AG04449 (cell line): ENCODE data around the gene ITPRID2.

ENCODE experiments used
- CTCF ChIA-PET: fragments of 350-600 bp; formaldehyde crosslinking; extraction: SDS; loops from one replicate; lab custom pipeline; 2021; ENCODE audit warnings: antibody characterized with exemption; lab: Yijun Ruan, JAX
- POLR2A ChIA-PET: fragments of 400-600, 350-600 bp; formaldehyde crosslinking; extraction: SDS; loops from one replicate; lab custom pipeline; 2020; ENCODE audit warnings: antibody characterized with exemption, inconsistent platforms; lab: Yijun Ruan, JAX
- DNase-seq: peaks from one replicate; pipeline ENCODE4 v3.0.0-alpha.2; 2010; ENCODE audit warnings: low read depth, low spot score
- H3K4me3 ChIP-seq: 2 replicates; pipeline ENCODE4 v1.5.1; 2011; ENCODE audit warnings: low read depth, mild to moderate bottlenecking, control low read depth, low read length
- CTCF ChIP-seq: IDR thresholded peaks from one replicate; pipeline ENCODE4 v1.5.1; 2011; ENCODE audit warnings: mild to moderate bottlenecking, moderate library complexity, low read length, control low read depth, inconsistent platforms; ENCODE audit not compliant: insufficient read depth; ENCODE audit errors: missing control alignments

ITPRID2 gene

GRCh38 chr2:181902625-181903024, 11.1 kb downstream of the ITPRID2 start:
- DNase-seq, result no peak
- ChIA-PET CTCF (interaction anchor here (0.6 to 11.9 kb wide), 14 partner anchors 9 to 1779 kb away, joined by 3 to 136 read pairs (median 4); partner anchors contain the start of gene ITPRID2), POLR2A (interaction anchor here (0.6 kb wide), 1 partner anchor 44 kb away, joined by 3 read pairs; no protein-coding TSS in a partner anchor)
- TF ChIP-seq CTCF, result no peak
- H3K4me3 ChIP-seq, result no peak overlapping the region

GRCh38 chr2:181904022-181904632, 12.6 kb downstream of the ITPRID2 start:
- TF ChIP-seq CTCF, result no peak
- no peak overlapping the region for H3K4me3 ChIP-seq
- ChIA-PET POLR2A (no interaction called here), CTCF (interaction anchor here (0.7 to 11.9 kb wide), 29 partner anchors 9 to 1792 kb away, joined by 3 to 136 read pairs (median 4); partner anchors contain the start of gene ITPRID2)
- no peak for DNase-seq

GRCh38 chr2:181907057-181907456, 15.5 kb downstream of the ITPRID2 start:
- no peak overlapping the region for H3K4me3 ChIP-seq
- no peak for DNase-seq
- POLR2A ChIA-PET, result no interaction called here
- TF ChIP-seq CTCF, result no peak
- CTCF ChIA-PET, result interaction anchor here (0.6 to 2.1 kb wide), 8 partner anchors 8 to 170 kb away, joined by 3 to 10 read pairs (median 4); no protein-coding TSS in a partner anchor

GRCh38 chr2:181907635-181908034, 16.1 kb downstream of the ITPRID2 start:
- no peak for DNase-seq
- POLR2A ChIA-PET, result no interaction called here
- H3K4me3 ChIP-seq, result no peak overlapping the region
- CTCF ChIA-PET, result interaction anchor here (1.0 to 2.1 kb wide), 7 partner anchors 8 to 170 kb away, joined by 3 to 10 read pairs (median 5); no protein-coding TSS in a partner anchor
- TF ChIP-seq CTCF, result no peak

GRCh38 chr2:181910028-181910831, 18.7 kb downstream of the ITPRID2 start:
- ChIA-PET POLR2A (no interaction called here), CTCF (interaction anchor here (0.8 to 1.6 kb wide), 7 partner anchors 10 to 172 kb away, joined by 3 to 5 read pairs (median 3); no protein-coding TSS in a partner anchor)
- no peak for TF ChIP-seq CTCF
- DNase-seq, result no peak
- H3K4me3 ChIP-seq, result no peak overlapping the region

GRCh38 chr2:181911830-181912229, 20.3 kb downstream of the ITPRID2 start:
- no peak for TF ChIP-seq CTCF
- ChIA-PET POLR2A (no interaction called here), CTCF (interaction anchor here (0.7 to 3.0 kb wide), 3 partner anchors 9 to 38 kb away, joined by 3 to 18 read pairs (median 5); no protein-coding TSS in a partner anchor)
- no peak for DNase-seq
- H3K4me3 ChIP-seq, result no peak overlapping the region
